Hematopoietic multipotent progenitor cell (in vitro differentiated cells): Measurements from ENCODE around the gene LYST. TPM values are rescaled to one million over a fixed set of nuclear protein-coding genes. Genes with fewer than 3 reads are reported as not detected.
"Not testable (repeated sequence)": the region's sequence is repeated elsewhere in the genome, so short reads cannot be mapped to it uniquely, and the experiment has no call there.

Experiments
- DNase-seq, 3 donors: peaks; one replicate each; pipeline ENCODE4 v3.0.0-alpha.2; 2011 to 2015; ENCODE audit warnings: low read depth in 2 of 3, low spot score in 2 of 3
- total RNA-seq: library from RNA; depleted of rRNA; stranded (reverse); fragments of >200 nt; gene quantifications from one replicate; pipeline ENCODE4 v1.2.3, GENCODE V29; 2012

The LYST gene, protein sequence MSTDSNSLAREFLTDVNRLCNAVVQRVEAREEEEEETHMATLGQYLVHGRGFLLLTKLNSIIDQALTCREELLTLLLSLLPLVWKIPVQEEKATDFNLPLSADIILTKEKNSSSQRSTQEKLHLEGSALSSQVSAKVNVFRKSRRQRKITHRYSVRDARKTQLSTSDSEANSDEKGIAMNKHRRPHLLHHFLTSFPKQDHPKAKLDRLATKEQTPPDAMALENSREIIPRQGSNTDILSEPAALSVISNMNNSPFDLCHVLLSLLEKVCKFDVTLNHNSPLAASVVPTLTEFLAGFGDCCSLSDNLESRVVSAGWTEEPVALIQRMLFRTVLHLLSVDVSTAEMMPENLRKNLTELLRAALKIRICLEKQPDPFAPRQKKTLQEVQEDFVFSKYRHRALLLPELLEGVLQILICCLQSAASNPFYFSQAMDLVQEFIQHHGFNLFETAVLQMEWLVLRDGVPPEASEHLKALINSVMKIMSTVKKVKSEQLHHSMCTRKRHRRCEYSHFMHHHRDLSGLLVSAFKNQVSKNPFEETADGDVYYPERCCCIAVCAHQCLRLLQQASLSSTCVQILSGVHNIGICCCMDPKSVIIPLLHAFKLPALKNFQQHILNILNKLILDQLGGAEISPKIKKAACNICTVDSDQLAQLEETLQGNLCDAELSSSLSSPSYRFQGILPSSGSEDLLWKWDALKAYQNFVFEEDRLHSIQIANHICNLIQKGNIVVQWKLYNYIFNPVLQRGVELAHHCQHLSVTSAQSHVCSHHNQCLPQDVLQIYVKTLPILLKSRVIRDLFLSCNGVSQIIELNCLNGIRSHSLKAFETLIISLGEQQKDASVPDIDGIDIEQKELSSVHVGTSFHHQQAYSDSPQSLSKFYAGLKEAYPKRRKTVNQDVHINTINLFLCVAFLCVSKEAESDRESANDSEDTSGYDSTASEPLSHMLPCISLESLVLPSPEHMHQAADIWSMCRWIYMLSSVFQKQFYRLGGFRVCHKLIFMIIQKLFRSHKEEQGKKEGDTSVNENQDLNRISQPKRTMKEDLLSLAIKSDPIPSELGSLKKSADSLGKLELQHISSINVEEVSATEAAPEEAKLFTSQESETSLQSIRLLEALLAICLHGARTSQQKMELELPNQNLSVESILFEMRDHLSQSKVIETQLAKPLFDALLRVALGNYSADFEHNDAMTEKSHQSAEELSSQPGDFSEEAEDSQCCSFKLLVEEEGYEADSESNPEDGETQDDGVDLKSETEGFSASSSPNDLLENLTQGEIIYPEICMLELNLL (N-terminal part only)
- 11.0 TPM for total RNA-seq

- peak; percentile 36 to 64 (median 62) for DNase-seq
These were observed at the start of gene LYST for GRCh38 chr1:235866205-235866912. LYST (minus strand) TSS chr1:235866906; CDS start chr1:235830417, 36,489 bp downstream.

DNA sequence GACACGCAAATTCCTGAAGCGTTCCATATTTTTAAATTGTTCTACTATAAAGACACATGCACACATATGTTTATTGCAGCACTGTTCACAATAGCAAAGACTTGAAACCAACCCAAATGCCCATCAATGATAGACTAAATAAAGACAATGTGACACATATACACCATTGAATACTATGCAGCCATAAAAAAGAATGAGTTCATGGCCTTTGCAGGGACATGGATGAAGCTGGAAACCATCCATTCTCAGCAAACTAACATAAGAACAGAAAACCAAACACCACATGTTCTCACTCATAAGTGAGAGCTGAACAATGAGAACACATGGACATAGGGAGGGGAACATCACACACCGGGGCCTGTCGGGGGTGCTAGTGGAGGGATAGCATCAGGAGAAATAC lies 48.8 kb upstream of the LYST start:
- not testable (repeated sequence) for DNase-seq

- DNase-seq: no peak
These were observed 46.6 kb upstream of the LYST start for GRCh38 chr1:235913311-235913710.

- no peak for DNase-seq
These were observed 45.2 kb upstream of the LYST start for GRCh38 chr1:235911876-235912275.

DNA sequence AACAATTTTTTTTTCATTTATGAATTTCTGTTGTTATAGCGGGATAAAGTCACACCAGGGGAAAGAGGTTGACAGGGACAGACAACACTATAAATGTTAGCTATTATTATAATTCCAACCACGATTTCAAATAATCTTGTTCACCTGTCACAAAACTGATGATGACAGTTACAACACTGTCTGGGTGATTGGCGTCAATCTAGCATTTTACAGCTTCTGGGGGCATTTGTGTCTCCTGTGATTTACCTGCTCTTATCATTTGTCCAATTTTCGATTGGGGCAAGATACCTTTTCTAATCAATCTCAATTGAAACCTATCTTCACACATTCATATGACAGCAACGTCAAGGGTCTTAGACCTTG lies 44.6 kb upstream of the LYST start:
- no peak for DNase-seq

DNA sequence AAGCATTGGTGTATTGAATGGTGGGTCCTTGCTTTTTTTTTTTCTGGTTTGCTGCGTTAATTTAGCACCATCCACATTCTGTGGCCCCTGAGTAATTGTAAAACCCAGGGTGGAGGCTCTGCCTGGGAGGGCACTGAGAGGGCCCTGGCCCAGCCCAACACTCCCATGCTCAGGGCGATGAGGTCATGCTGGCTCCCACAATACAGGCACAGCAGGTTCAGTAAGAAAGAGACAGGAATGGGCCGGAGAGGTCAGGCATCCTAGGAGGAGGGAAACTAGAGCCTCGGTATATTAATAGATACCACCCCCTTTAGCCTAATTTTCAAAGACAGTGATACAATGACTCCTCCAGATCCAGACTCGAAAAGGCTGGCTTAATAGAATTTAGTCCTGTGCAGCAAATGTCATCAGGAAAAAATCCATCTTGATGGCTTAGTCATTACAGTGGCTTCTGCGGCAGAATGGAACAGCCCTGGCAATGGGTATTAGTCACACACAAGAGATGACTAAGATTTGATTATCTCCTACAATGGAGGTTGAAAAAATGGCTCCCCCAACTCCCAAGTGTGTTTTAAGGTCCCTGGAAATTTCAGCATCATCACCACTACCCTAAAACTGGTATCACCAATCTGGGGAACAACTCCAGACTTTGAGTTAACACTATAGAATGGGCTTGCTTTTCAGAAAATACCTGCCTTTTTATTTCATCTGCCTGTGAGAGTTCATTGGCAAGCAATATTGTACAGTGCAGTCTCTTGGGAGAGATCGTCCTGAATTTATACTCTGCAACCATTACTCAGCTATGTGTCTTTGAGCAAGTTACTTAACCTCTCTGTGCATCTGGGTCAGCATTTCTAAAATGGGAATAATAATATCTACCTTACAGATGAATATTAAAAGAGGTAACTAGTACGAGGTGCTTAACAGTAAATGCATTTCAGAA lies 43.9 kb upstream of the LYST start:
- DNase-seq: no peak

GRCh38 chr1:235908742-235909520 lies 42.2 kb upstream of the LYST start:
- DNase-seq: no peak

GRCh38 chr1:235907897-235908240 lies 41.2 kb upstream of the LYST start:
- DNase-seq: no peak

- no peak for DNase-seq
These were observed 40.6 kb upstream of the LYST start for GRCh38 chr1:235907187-235907896.

DNA sequence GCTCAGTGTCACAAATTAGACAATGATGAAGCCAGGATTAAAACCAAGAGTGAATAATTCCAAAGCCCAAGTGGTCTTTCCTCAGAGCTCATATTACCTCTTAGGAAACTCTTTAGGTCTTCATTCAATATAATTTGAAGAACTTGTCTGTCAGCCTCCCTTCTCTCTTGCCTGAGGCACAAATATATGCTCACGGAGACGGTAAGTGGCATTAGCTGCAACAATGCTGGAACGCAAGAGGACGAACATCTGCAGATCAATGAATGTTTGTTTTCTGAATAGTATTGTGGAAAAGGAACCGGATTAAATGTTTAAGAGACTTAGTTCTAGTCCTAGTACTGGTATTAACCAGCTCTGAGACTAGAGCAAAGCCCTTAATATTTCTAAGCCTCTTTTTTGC lies 39.7 kb upstream of the LYST start:
- DNase-seq: no peak

- not testable (repeated sequence) for DNase-seq
These were observed 37.1 kb upstream of the LYST start for GRCh38 chr1:235903809-235904208.

DNA sequence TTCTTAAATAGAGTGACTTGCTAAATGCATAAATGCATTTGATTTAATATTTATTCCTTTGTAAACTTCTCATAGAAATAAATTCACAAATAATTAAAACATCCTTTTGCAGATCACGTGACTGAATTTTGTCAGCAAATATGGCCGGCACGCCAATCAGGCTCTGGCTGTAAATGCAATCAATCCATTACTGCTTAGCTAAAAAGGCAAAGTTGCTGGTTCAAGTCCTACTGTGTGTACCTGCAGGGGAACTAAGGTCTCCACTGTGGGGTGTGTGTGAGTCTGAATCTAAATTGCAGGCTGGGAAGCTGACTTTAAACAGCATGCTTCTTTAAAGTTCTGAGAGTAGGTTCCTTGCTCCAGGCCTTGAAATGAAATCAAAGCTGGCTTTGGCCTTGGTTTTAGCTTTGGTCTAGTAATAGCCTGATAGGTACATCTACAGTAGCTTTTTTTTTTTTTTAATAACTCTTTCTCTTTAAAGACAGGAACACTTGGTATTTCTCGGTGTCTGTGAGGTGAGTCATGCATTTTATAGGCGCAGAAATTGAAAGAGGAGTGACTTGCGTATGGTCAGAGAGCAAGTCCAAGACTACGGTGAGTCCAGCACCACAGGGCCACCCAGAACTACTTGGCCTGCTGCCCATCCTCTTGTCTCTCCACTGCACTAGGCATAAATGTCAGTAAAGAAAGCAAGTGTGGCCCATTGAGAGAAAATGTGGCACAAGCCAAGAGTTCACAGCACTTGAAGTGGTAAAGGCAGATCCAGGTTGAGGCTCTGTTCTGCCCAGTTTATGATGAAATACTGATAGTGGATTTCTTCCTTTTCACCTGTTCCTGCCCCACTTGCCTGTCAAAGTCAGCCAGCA lies 36.2 kb upstream of the LYST start:
- no peak for DNase-seq

GRCh38 chr1:235901461-235901860 lies 34.8 kb upstream of the LYST start:
- no peak for DNase-seq

- DNase-seq: no peak
These were observed 31.4 kb upstream of the LYST start for GRCh38 chr1:235898126-235898525.

GRCh38 chr1:235893840-235894239 lies 27.1 kb upstream of the LYST start:
- DNase-seq: no peak

DNA sequence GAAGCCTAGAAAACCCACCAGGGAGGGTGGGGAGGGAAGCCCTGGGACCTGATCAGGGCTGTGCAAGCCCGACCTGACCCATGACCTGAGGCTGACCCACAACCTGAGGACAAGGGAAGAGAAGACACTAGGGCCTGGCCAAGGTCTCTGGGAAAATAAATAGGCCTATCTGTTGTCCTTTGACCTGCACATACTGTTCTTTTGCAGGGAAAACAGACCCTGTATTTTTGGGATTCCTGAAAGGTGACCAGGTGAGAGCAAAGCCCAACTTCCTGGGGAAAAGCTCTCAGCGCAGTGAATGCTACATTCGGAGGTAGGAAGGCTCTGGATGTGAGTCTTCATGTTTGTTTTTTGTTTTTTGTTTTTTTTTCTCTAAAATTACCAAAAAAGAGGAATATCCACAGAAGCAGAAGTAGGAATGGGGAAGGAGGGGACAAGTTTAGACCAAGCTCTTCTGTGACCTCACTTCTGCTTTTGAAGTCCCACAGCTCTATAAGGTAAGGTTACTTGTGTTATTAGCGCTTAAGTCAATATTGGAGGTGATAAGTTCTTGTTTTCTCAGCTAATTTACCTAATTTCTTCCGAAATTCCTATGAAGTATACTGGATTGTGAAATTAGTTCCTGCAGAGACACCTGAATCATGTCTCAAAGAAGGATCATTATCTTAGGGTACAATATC lies 26.2 kb upstream of the LYST start:
- DNase-seq: peak in 2 of 3 donors; percentile 53 to 81
